ENCODE results near the gene CALU.

CALU gene

GRCh38 chr7:128739048-128739962 lies at the start of gene CALU:
Gene CALU (plus strand): TSS chr7:128739359. CDS start chr7:128748584, 9,225 bp downstream.
- H3K4me1 ChIP-seq = peaks cover 4 to 50% (median 15%) of the 10 kb centered on the region in 4 donors
- intact Hi-C loops (cut with DNase I; ENCODE audit: low total_unique reads) = loop anchor here (10.0 kb wide), 2 partner anchors 125 to 265 kb away; partner anchors contain the start of genes ATP6V1F and METTL2B

GRCh38 chr7:128691227-128691626 lies 47.9 kb upstream of the CALU start:
- H3K4me3 ChIP-seq = no peak overlapping the region
- no peak for DNase-seq
- H3K36me3 ChIP-seq = no peaks in the 10 kb centered on the region
- no peaks in the 10 kb centered on the region for H3K9me3 ChIP-seq
- no peak for TF ChIP-seq CTCF (IDR thresholded peaks at IDR 0.05)
- H3K27me3 ChIP-seq = peaks cover 0 to 3% of the 10 kb centered on the region in 2 donors
- H3K27ac ChIP-seq = no peak overlapping the region
- no peaks in the 10 kb centered on the region for H3K4me1 ChIP-seq
- intact Hi-C loops (cut with DNase I; ENCODE audit: low total_unique reads) = no loop called here

More at GRCh38 chr7:128739048-128739962, at the start of gene CALU:
- peak within 1 kb of the TSS; percentile 94 to 97 for H3K4me3 ChIP-seq
- DNase-seq = peak; percentile 96 to 99
- H3K27me3 ChIP-seq = no peaks in the 10 kb centered on the region
- H3K9me3 ChIP-seq = no peaks in the 10 kb centered on the region
- no peaks in the 10 kb centered on the region for H3K36me3 ChIP-seq
- TF ChIP-seq CTCF (IDR thresholded peaks at IDR 0.05) = no peak
- peak within 1 kb of the TSS; percentile 94 to 95 for H3K27ac ChIP-seq

GRCh38 chr7:128692623-128693270 lies 46.4 kb upstream of the CALU start:
- Histone ChIP-seq H3K27ac (no peak overlapping the region), H3K9me3 (no peaks in the 10 kb centered on the region), H3K4me3 (no peak overlapping the region), H3K27me3 (peaks cover 0 to 18% of the 10 kb centered on the region in 2 donors), H3K4me1 (peaks cover 0 to 8% (median 7%) of the 10 kb centered on the region in 4 donors), H3K36me3 (no peaks in the 10 kb centered on the region)
- DNase-seq = no peak
- intact Hi-C loops (cut with DNase I; ENCODE audit: low total_unique reads) = no loop called here
- no peak for TF ChIP-seq CTCF (IDR thresholded peaks at IDR 0.05)

- no peak for DNase-seq
- H3K27me3 ChIP-seq = peaks cover 0 to 24% of the 10 kb centered on the region in 2 donors
- no peak overlapping the region for H3K4me3 ChIP-seq
- intact Hi-C loops (cut with DNase I; ENCODE audit: low total_unique reads) = no loop called here
- peaks cover 0 to 8% (median 7%) of the 10 kb centered on the region in 4 donors for H3K4me1 ChIP-seq
- H3K36me3 ChIP-seq = no peaks in the 10 kb centered on the region
- H3K27ac ChIP-seq = no peak overlapping the region
- TF ChIP-seq CTCF (IDR thresholded peaks at IDR 0.05) = no peak
- H3K9me3 ChIP-seq = no peaks in the 10 kb centered on the region
Observed at GRCh38 chr7:128693373-128694015, 45.7 kb upstream of the CALU start.

GRCh38 chr7:128694738-128695137 lies 44.4 kb upstream of the CALU start:
- intact Hi-C loops (cut with DNase I; ENCODE audit: low total_unique reads) = no loop called here
- Histone ChIP-seq H3K4me3 (no peak overlapping the region), H3K4me1 (peaks cover 0 to 8% (median 7%) of the 10 kb centered on the region in 4 donors), H3K9me3 (no peaks in the 10 kb centered on the region), H3K27me3 (peaks cover 0 to 35% of the 10 kb centered on the region in 2 donors), H3K27ac (no peak overlapping the region), H3K36me3 (no peaks in the 10 kb centered on the region)
- no peak for DNase-seq
- no peak for TF ChIP-seq CTCF (IDR thresholded peaks at IDR 0.05)
